SW 1271 (cell line): Measurements from ENCODE around the gene AJAP1.

Source experiments
- DNase-seq, 2 experiments: peaks; one replicate each; lab custom pipeline; 2025; lab: John Stamatoyannopoulos, UW

The AJAP1 gene

GRCh38 chr1:4837031-4837600 lies 182.7 kb downstream of the AJAP1 start:
- DNase-seq, result no peak

GRCh38 chr1:4837752-4838151 lies 183.3 kb downstream of the AJAP1 start:
- DNase-seq, result no peak

- DNase-seq, result no peak
These were observed 183.8 kb downstream of the AJAP1 start for GRCh38 chr1:4838231-4838630.
